WTC11 (cell line): ENCODE results near the gene VSTM2B. TPM values are rescaled to one million over a fixed set of nuclear protein-coding genes. Genes with fewer than 3 reads are reported as not detected.

Source experiments
- ATAC-seq: fragments of 200-7000 bp; cut with Tn5 transposase; 2 replicates; pipeline ENCODE4 v1.10.0; 2021; ENCODE audit warnings: mild to moderate bottlenecking, moderate library complexity
- CTCF ChIA-PET: fragments of 300-600 bp; sonication (Branson Sonifier 250); formaldehyde crosslinking; loops from one replicate; lab custom pipeline; 2021; ENCODE audit warnings: antibody characterized with exemption; lab: Charles Lee
- POLR2A ChIA-PET: fragments of 350-600 bp; sonication (Branson Sonifier 250); formaldehyde crosslinking; loops from one replicate; lab custom pipeline; 2021; ENCODE audit warnings: antibody characterized with exemption; lab: Charles Lee
- DNase-seq: peaks from one replicate; pipeline ENCODE4 v3.0.0; 2021; ENCODE audit warnings: low spot score
- H3K27ac Mint-ChIP-seq: 2 replicates; pipeline ENCODE4 v1.8.0; 2021; ENCODE audit warnings: mixed read lengths
- H3K27me3 Mint-ChIP-seq: 2 replicates; pipeline ENCODE4 v1.8.0; 2021; ENCODE audit warnings: low read depth, mild to moderate bottlenecking, moderate library complexity, mixed read lengths
- H3K36me3 Mint-ChIP-seq: 2 replicates; pipeline ENCODE4 v1.8.0; 2021; ENCODE audit warnings: mixed read lengths
- H3K4me1 Mint-ChIP-seq: 2 replicates; pipeline ENCODE4 v1.8.0; 2022; ENCODE audit warnings: mixed read lengths
- H3K4me3 Mint-ChIP-seq: 2 replicates; pipeline ENCODE4 v1.8.0; 2021; ENCODE audit warnings: mild to moderate bottlenecking, moderate library complexity, mixed read lengths
- H3K9me3 Mint-ChIP-seq: 2 replicates; pipeline ENCODE4 v1.8.0; 2021; ENCODE audit warnings: mixed read lengths
- ATF1 ChIP-seq: sonication (generic); formaldehyde crosslinking; IDR thresholded peaks from 2 replicates; pipeline ENCODE4 v1.8.1; 2023; ENCODE audit warnings: mild to moderate bottlenecking, moderate library complexity, missing genetic modification reagents
- ETV6 ChIP-seq: sonication (generic); formaldehyde crosslinking; IDR thresholded peaks from 2 replicates; pipeline ENCODE4 v1.8.1; 2022; ENCODE audit warnings: mild to moderate bottlenecking, missing genetic modification reagents
- FOXP1 ChIP-seq: sonication (generic); formaldehyde crosslinking; IDR thresholded peaks from 2 replicates; pipeline ENCODE4 v1.8.0; 2022; ENCODE audit warnings: missing genetic modification reagents, mild to moderate bottlenecking, moderate library complexity, borderline replicate concordance
- GTF2I ChIP-seq: fragments of 250-450 bp; sonication (Bioruptor Pico); conservative IDR thresholded peaks from 2 replicates; pipeline ENCODE4 v1.4.0; 2021; ENCODE audit warnings: mild to moderate bottlenecking
- HMGA2 ChIP-seq: fragments of 250-450 bp; sonication (Bioruptor Pico); IDR thresholded peaks from 2 replicates; pipeline ENCODE4 v1.4.0; 2021; ENCODE audit warnings: mild to moderate bottlenecking, moderate library complexity
- MXD4 ChIP-seq: fragments of 250-450 bp; sonication (Bioruptor Pico); IDR thresholded peaks from 2 replicates; pipeline ENCODE4 v1.8.0; 2021; ENCODE audit warnings: mild to moderate bottlenecking, moderate library complexity, borderline replicate concordance
- NFYB ChIP-seq: sonication (generic); formaldehyde crosslinking; conservative IDR thresholded peaks from 2 replicates; pipeline ENCODE4 v1.8.0; 2022; ENCODE audit warnings: low read depth, missing genetic modification reagents
- RORB ChIP-seq: fragments of 250-450 bp; sonication (Bioruptor Pico); IDR thresholded peaks from 2 replicates; pipeline ENCODE4 v1.9.0; 2021; ENCODE audit warnings: mild to moderate bottlenecking
- SP1 ChIP-seq: sonication (generic); formaldehyde crosslinking; conservative IDR thresholded peaks from 2 replicates; pipeline ENCODE4 v1.8.1; 2022; ENCODE audit warnings: missing genetic modification reagents
- ZBTB21 ChIP-seq: sonication (generic); formaldehyde crosslinking; IDR thresholded peaks from 2 replicates; pipeline ENCODE4 v1.8.1; 2023; ENCODE audit warnings: mild to moderate bottlenecking, missing genetic modification reagents, borderline replicate concordance
- ZNF138 ChIP-seq: sonication (generic); formaldehyde crosslinking; conservative IDR thresholded peaks from 2 replicates; pipeline ENCODE4 v1.8.1; 2022; ENCODE audit warnings: mild to moderate bottlenecking, moderate library complexity, missing genetic modification reagents
- ZNF232 ChIP-seq: sonication (generic); formaldehyde crosslinking; IDR thresholded peaks from 2 replicates; pipeline ENCODE4 v1.8.0; 2022; ENCODE audit warnings: mild to moderate bottlenecking, missing genetic modification reagents
- ZNF317 ChIP-seq: sonication (generic); formaldehyde crosslinking; IDR thresholded peaks from 2 replicates; pipeline ENCODE4 v1.8.1; 2023; ENCODE audit warnings: low read depth, mild to moderate bottlenecking, moderate library complexity, missing genetic modification reagents, borderline replicate concordance
- ZNF423 ChIP-seq: fragments of 250-450 bp; sonication (Bioruptor Pico); IDR thresholded peaks from 2 replicates; pipeline ENCODE4 v2.1.2; 2022; ENCODE audit warnings: mild to moderate bottlenecking, moderate library complexity
- total RNA-seq: library from RNA; stranded (reverse); gene quantifications from 3 replicates; pipeline ENCODE4 v1.2.3, GENCODE V29; 2021
- TF ChIP-seq, protein P1 (sequence below): sonication (generic); formaldehyde crosslinking; IDR thresholded peaks from 2 replicates; pipeline ENCODE4 v1.8.1; 2023; ENCODE audit warnings: mild to moderate bottlenecking, missing genetic modification reagents
- TF ChIP-seq, protein P2 (sequence below): fragments of 200-600 bp; IDR thresholded peaks from 2 replicates; pipeline ENCODE4 v1.8.0; 2022; ENCODE audit warnings: antibody characterized with exemption
- TF ChIP-seq, protein P3 (sequence below): sonication (generic); formaldehyde crosslinking; IDR thresholded peaks from 2 replicates; pipeline ENCODE4 v1.8.1; 2022; ENCODE audit warnings: mild to moderate bottlenecking, moderate library complexity, missing genetic modification reagents
- TF ChIP-seq, protein P4 (sequence below): sonication (generic); formaldehyde crosslinking; IDR thresholded peaks from 2 replicates; pipeline ENCODE4 v1.8.0; 2022; ENCODE audit warnings: mild to moderate bottlenecking, missing genetic modification reagents
- TF ChIP-seq, protein P5 (sequence below): sonication (generic); formaldehyde crosslinking; IDR thresholded peaks from 2 replicates; pipeline ENCODE4 v1.8.1; 2023; ENCODE audit warnings: mild to moderate bottlenecking, missing genetic modification reagents, borderline replicate concordance
- TF ChIP-seq, protein P6 (sequence below): fragments of 250-450 bp; sonication (Bioruptor Pico); conservative IDR thresholded peaks from 2 replicates; pipeline ENCODE4 v1.9.0; 2021; ENCODE audit warnings: mild to moderate bottlenecking

Gene VSTM2B
- total RNA-seq, 1 experiment from 2014 or later, result 3.2 TPM

DNA sequence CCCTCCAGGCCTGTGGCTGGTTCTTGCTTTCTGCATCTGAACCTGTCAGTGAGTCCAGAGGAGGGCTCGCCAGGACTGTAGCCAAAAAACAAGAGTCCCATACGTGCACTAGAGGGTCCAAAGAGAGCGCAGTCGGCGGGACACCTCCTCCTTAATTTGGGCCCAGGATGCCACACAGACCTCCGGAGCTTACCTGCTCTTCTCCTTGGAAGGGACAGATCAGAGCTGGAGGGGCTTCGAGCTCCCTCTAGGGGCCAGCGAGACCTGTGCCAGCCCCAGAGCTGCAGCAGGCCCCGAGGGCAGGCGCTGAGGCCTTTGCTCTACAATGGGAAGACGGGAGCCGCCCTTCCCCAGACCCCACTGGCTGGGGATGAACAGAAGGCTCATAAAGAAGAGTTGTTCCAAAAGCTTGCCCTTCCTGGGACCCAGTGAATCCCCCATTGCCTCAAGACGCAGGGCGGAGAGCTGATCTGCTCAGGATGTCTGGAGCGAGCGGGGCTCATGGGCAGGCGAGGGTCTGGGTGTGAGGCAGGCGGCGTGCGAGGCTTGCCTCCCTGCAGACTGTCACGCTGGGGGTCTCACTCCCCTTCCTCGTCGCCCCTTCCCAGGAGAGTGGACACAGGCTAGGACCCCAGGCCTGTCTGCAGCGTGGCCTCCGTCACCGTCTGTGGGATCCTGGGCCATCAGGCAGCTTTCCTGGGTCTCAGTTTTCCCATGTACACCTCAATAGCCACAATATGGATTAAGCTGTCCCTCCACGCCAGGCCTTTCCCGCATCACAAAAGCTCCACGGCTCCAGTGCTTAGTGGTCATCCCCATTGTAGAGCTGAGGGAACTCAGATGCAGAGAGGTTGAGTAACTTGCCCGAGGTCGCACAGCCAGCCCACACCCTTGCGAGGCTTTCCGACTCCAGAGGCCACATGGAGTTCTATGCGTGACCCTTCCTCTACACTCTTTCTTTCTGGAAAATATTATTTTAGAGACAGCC is 46.9 kb upstream of the VSTM2B start:
- Mint-ChIP-seq H3K27ac (no peak overlapping the region), H3K9me3 (peaks cover 23% of the 10 kb centered on the region), H3K27me3 (peaks cover 12% of the 10 kb centered on the region), H3K4me1 (no peaks in the 10 kb centered on the region), H3K36me3 (peaks cover 15% of the 10 kb centered on the region), H3K4me3 (no peak overlapping the region)
- POLR2A ChIA-PET, result interaction anchor here (1.3 kb wide), 1 partner anchor 127 kb away, joined by 3 read pairs; the partner anchor contains the start of gene POP4
- CTCF ChIA-PET, result interaction anchor here (0.6 to 2.1 kb wide), 53 partner anchors 9 to 231 kb away, joined by 3 to 21 read pairs (median 4); partner anchors contain the start of gene VSTM2B
- TF ChIP-seq, protein P1, sequence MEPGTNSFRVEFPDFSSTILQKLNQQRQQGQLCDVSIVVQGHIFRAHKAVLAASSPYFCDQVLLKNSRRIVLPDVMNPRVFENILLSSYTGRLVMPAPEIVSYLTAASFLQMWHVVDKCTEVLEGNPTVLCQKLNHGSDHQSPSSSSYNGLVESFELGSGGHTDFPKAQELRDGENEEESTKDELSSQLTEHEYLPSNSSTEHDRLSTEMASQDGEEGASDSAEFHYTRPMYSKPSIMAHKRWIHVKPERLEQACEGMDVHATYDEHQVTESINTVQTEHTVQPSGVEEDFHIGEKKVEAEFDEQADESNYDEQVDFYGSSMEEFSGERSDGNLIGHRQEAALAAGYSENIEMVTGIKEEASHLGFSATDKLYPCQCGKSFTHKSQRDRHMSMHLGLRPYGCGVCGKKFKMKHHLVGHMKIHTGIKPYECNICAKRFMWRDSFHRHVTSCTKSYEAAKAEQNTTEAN, result no peak
- no peak for TF ChIP-seq ZNF423 (CRISPR knock-in tag)
- no peak for TF ChIP-seq ZNF317 (CRISPR knock-in tag)
- TF ChIP-seq, protein P2, sequence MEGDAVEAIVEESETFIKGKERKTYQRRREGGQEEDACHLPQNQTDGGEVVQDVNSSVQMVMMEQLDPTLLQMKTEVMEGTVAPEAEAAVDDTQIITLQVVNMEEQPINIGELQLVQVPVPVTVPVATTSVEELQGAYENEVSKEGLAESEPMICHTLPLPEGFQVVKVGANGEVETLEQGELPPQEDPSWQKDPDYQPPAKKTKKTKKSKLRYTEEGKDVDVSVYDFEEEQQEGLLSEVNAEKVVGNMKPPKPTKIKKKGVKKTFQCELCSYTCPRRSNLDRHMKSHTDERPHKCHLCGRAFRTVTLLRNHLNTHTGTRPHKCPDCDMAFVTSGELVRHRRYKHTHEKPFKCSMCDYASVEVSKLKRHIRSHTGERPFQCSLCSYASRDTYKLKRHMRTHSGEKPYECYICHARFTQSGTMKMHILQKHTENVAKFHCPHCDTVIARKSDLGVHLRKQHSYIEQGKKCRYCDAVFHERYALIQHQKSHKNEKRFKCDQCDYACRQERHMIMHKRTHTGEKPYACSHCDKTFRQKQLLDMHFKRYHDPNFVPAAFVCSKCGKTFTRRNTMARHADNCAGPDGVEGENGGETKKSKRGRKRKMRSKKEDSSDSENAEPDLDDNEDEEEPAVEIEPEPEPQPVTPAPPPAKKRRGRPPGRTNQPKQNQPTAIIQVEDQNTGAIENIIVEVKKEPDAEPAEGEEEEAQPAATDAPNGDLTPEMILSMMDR, result peak; percentile 39; the same call in 1 of the 2 replicates
- peak; percentile 90 for DNase-seq
- peak; percentile 100 for ATAC-seq

DNA sequence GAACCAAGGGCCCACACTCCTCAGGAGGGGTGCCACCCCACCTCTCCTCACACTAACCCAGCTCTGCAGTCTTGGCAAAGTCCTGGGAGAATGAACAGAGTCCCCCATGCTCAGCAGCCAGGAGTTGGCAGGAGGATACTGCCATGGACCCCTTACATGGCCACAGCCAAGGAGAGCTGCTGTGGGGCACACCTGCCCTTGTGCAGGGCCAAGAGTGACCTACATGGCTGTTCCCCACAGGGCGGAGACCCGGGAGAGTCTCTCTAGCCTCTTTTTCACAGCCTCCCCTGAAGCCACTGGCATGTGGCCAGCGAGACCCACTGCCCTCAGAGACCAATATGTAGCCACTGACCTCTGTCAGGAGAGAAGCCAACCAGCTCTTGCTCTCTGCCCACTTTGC is 45.9 kb upstream of the VSTM2B start:
- peaks cover 15% of the 10 kb centered on the region for H3K36me3 Mint-ChIP-seq
- DNase-seq (no peak), ATAC-seq (no peak)
- no peak overlapping the region for H3K27ac Mint-ChIP-seq
- ChIA-PET POLR2A (no interaction called here), CTCF (interaction anchor here (0.8 to 1.9 kb wide), 3 partner anchors 12 to 113 kb away, joined by 3 to 21 read pairs (median 4); no protein-coding TSS in a partner anchor)
- peaks cover 23% of the 10 kb centered on the region for H3K9me3 Mint-ChIP-seq
- TF ChIP-seq FOXP1 (CRISPR knock-in tag) (no peak), ZBTB21 (no peak), MXD4 (no peak), SP1 (CRISPR knock-in tag) (no peak), RORB (CRISPR knock-in tag) (no peak), ZNF423 (CRISPR knock-in tag) (no peak), ETV6 (CRISPR knock-in tag) (no peak), GTF2I (no peak), ZNF232 (CRISPR knock-in tag) (no peak), NFYB (CRISPR knock-in tag) (no peak), ZNF138 (CRISPR knock-in tag) (no peak), HMGA2 (CRISPR knock-in tag) (no peak), ATF1 (no peak)
- TF ChIP-seq, protein P3, sequence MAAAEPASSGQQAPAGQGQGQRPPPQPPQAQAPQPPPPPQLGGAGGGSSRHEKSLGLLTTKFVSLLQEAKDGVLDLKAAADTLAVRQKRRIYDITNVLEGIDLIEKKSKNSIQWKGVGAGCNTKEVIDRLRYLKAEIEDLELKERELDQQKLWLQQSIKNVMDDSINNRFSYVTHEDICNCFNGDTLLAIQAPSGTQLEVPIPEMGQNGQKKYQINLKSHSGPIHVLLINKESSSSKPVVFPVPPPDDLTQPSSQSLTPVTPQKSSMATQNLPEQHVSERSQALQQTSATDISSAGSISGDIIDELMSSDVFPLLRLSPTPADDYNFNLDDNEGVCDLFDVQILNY (CRISPR knock-in tag), result no peak
- TF ChIP-seq, protein P4, sequence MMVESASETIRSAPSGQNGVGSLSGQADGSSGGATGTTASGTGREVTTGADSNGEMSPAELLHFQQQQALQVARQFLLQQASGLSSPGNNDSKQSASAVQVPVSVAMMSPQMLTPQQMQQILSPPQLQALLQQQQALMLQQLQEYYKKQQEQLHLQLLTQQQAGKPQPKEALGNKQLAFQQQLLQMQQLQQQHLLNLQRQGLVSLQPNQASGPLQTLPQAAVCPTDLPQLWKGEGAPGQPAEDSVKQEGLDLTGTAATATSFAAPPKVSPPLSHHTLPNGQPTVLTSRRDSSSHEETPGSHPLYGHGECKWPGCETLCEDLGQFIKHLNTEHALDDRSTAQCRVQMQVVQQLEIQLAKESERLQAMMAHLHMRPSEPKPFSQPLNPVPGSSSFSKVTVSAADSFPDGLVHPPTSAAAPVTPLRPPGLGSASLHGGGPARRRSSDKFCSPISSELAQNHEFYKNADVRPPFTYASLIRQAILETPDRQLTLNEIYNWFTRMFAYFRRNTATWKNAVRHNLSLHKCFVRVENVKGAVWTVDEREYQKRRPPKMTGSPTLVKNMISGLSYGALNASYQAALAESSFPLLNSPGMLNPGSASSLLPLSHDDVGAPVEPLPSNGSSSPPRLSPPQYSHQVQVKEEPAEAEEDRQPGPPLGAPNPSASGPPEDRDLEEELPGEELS (CRISPR knock-in tag), result no peak
- TF ChIP-seq, protein P5, sequence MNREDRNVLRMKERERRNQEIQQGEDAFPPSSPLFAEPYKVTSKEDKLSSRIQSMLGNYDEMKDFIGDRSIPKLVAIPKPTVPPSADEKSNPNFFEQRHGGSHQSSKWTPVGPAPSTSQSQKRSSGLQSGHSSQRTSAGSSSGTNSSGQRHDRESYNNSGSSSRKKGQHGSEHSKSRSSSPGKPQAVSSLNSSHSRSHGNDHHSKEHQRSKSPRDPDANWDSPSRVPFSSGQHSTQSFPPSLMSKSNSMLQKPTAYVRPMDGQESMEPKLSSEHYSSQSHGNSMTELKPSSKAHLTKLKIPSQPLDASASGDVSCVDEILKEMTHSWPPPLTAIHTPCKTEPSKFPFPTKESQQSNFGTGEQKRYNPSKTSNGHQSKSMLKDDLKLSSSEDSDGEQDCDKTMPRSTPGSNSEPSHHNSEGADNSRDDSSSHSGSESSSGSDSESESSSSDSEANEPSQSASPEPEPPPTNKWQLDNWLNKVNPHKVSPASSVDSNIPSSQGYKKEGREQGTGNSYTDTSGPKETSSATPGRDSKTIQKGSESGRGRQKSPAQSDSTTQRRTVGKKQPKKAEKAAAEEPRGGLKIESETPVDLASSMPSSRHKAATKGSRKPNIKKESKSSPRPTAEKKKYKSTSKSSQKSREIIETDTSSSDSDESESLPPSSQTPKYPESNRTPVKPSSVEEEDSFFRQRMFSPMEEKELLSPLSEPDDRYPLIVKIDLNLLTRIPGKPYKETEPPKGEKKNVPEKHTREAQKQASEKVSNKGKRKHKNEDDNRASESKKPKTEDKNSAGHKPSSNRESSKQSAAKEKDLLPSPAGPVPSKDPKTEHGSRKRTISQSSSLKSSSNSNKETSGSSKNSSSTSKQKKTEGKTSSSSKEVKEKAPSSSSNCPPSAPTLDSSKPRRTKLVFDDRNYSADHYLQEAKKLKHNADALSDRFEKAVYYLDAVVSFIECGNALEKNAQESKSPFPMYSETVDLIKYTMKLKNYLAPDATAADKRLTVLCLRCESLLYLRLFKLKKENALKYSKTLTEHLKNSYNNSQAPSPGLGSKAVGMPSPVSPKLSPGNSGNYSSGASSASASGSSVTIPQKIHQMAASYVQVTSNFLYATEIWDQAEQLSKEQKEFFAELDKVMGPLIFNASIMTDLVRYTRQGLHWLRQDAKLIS (CRISPR knock-in tag), result no peak
- TF ChIP-seq, protein P6, sequence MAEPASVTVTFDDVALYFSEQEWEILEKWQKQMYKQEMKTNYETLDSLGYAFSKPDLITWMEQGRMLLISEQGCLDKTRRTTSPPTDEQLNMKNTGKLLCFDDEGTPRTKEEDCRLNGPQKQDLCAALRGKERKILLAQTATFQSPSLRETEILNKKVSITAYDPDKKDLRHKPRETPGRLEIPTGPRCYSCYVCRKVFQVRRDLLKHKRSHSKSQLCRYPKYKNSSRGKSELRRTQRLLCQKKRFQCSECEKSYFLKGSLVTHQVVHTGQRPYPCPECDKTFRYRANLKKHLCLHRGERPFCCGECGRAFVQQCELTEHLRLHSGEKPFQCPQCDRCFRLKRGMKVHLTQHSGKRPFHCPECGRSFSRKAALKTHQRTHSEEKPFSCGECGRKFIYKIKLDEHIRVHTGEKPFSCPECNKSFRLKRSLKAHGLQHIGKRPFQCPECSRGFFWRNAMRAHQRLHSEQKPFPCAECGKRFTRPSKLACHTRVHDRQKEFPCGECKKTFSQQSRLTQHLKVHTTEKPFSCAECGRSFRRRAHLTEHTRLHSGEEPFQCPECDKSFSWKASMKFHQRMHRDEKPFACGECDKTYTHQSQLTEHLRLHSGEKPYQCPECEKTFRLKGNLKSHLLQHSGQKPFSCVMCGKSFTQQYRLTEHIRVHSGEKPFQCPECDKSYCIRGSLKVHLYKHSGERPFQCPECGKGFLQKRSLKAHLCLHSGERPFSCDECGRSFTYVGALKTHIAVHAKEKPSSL (CRISPR knock-in tag), result no peak
- peaks cover 12% of the 10 kb centered on the region for H3K27me3 Mint-ChIP-seq
- H3K4me3 Mint-ChIP-seq, result no peak overlapping the region
- peaks cover 8% of the 10 kb centered on the region for H3K4me1 Mint-ChIP-seq
